Astrocyte of the hippocampus (primary cell): ENCODE data around the gene CFAP119.
"Not testable (repeated sequence)": the region's sequence is repeated elsewhere in the genome, so short reads cannot be mapped to it uniquely, and the experiment has no call there.

Source experiments
- DNase-seq: peaks from one replicate; pipeline ENCODE4 v3.0.0; 2011; ENCODE audit warnings: low read depth, low spot score

The CFAP119 gene

DNA sequence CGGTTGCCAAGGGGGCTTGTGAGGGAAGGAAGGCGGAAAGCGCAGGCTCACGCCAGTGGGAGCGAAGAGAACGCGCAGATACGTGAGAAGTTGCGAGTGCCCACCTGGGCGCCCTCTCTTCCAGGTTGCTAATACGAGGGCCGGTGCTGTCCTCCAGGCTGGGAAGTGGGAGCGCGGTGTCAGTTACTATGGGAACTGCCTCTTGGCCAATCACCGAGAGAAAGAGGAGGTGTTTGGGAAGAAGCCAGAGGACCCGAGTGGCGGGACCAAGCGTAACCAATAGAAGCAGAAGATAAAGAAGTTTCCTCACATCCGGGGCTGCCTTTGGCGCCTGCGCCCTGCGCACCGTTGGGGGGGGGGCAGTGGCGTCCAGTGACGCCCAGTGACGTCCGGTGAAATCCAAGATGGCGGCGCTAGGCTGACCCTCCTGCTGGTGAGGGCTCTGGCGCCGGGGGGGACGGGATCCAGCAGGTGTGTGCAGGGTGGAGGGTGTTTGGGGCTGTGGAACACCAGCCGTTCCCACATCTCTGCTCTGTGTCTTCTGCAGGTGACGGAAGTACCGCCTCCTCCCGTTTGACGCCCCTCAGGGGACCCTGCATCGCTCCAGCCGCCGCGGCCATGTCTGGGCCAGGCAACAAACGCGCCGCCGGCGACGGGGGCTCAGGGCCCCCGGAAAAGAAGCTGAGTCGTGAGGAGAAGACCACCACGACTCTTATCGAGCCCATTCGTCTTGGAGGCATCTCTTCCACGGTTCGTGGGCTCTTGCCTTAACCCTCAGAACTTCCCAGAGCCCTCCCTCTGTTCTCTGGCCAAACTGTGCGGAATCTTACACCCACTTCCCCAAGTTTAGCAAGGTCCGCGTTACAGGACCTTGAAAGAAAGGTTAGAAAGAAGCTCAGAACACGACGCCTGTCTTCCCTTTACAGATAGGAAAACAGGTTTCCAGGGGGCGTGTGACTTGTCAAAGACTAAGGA is at the start of gene CFAP119, which contains the start of gene RNF40:
TSS of gene CFAP119 (minus strand) at position 135 of the 975 bp plus-strand sequence. CDS start 314 bp downstream, outside the sequence.
TSS of gene RNF40 (plus strand) at position 395 of the 975 bp plus-strand sequence. CDS start at position 619, 224 bp downstream.
- peak; percentile 99 for DNase-seq

DNA sequence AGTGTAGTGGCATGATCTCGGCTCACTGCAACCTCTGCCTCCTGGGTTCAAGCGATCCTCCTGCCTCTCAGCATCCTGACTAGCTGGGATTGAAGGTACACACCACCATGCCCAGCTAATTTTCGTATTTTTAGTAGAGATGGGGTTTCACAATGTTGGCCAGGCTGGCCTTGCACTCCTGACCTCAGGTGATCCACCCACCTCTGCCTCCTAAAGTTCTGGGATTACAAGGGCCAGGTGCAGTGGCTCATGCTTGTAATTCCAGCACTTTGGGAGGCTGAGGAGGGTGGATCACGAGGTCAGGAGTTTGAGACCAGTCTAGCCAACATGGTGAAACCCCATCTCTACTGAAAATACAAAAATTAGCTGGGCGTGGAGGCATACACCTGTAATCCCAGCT is 47.8 kb upstream of the CFAP119 start:
- not testable (repeated sequence) for DNase-seq

DNA sequence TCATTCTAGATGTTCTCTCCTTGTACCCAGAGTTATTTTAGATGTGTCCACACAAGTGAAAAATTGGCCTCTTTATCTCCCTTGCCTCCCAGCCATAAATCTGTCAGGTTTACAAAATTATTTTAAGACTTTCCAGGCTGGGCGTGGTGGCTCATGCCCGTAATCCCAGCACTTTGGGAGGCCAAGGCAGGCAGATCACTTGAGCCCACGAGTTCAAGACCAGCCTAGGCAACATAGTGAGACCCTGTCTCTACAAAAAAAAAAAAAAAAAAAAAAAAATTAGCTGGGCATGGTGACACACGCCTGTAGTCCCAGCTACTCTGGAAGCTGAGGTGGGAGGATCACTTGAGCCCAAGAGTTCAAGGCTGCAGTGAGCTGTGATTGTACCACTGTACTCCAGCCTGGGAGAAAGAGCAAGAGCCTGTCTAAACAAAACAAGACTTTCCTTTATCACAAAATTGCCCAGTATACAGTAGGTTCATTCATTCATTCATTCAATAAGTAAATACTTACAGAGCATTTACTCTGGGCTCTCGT is 47.1 kb upstream of the CFAP119 start:
- DNase-seq = not testable (repeated sequence)

DNA sequence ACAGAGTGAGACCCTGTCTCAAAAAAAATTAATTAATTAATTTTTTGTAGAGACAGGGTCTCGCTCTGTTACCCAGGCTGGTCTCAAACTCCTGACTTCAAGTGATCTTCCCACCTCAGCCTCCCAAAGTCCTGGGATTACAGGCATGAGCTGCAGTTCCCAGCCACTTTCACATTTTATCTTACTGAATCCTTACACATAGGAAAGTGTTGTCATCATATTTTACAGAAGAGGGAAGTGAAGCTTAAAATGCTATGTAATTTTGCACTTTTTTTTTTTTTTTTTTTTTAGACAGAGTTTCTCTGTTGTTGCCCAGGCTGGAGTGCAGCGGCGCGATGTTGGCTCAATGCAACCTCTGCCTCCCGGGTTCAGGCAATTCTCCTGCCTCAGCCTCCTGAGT is 46.3 kb upstream of the CFAP119 start:
- DNase-seq = no peak

DNA sequence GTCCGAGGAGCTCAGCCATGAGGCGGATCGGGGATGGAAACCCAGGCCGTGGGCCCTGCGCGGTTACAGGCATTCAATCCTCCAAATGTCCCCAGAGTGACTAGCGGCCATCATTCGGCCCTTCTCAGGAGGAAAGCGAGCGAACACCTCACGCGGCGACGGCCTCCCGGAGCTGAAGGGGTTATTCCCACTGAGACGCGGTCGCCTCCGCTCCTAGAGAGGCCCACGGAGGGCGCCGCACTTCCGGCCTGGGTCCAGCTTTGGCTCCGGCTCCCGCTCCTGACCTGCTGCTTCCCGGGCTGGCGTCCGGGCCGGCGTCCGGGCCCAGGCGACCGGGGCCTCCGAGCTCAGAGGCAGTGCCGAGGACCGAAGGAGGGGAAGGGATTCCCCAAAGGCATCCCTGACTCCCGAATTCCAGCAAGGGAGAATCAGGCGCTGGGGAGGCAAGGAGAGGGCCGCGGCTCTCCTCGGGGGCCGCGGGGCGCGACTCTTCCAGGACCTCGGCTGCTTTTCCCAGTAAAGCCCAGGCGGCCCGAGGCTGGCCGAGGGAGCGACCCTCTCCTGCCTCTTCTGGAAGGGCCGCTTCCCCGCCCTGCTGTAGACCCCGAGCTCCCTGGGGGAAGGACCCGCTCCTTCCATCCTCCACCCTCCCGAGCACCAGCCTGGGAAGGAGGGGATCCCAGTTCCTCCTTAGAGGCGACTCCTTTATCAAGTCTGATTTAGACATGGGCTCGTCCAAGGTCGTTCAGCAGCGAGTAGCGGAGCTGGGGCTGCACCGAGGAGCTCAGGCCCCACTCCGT is 43.7 kb upstream of the CFAP119 start:
- peak; percentile 93 for DNase-seq

DNA sequence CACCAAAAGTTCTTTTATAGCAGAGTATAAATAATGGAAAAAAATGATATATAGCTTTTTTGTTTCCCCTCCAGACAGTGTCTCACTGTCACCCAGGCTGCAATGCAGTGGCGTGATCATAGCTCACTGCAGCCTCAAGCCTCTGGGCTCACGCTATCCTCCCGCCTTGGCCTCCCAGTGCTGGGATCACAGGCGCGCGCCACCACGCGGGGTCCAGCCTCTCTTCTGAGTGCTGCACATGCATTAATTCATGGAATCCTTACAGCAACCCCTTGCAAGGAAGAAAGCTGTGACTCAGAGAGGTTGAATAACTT is 43.2 kb upstream of the CFAP119 start:
- no peak for DNase-seq

DNA sequence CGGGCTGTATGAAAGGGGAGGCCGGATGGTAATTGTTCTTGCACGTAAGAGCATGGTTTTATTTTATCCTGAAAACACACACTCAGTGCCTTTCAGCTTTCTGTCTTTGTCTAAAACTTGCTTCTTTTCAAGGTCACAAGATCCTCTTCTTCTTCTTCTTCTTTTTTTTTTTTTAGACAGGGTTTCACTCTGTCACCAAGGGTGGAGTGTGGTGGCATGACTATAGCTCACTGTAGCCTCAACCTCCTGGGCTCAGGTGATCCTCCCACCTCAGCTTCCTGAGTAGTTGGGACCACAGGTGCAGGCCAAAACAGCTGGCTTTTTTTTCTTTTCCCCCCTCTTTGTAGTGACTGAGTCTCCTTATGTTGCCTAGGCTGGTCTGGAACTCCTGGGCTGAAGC is 41.1 kb upstream of the CFAP119 start:
- DNase-seq = no peak

DNA sequence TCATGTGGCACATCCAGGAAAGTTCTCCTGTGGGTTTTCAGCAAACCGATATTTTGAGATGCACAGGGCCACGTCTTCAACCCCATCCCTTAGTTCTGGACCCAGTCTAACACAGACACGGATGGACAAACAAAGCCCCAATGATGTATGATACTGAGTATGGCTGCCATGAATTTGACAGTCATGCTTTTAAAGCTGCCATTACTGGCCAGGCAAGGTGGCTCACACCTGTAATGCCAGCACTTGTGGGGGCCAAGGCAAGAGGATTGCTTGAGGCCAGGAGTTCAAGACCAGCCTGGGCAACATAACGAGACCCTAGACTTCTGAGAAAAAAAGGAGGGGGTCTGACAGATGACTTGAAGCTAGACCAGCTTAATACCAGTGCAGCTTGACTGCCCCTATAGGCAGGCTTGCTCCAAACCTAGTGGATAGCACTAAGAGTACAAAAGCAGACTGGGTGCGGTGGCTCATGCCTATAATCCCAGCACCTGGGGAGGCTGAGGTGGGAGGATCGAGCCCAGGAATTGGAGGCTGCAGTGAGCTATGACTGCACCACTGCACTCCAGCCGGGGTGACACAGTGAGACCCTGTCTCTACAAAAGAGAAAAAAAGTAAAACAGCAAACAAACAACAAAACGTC is 35.9 kb upstream of the CFAP119 start:
- no peak for DNase-seq

DNA sequence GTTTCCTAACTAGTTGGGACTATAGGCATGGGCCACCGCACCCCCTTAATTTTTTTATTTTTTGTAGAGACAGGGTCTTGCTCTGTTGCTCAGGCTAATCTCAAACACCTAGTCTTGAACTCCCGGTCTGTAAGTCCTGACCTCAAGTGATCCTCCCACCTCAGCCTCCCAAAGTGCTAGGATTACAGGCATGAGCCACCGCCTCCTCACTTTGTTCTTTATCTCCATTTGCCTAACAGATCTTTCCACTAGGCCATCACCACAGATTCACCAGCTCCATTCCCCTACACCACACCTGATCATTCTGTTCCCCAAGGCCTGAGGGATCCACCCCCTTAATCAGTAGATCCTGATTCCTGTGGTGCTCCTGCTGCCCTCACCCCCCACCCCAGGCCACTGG is 32.8 kb upstream of the CFAP119 start:
- DNase-seq = no peak

DNA sequence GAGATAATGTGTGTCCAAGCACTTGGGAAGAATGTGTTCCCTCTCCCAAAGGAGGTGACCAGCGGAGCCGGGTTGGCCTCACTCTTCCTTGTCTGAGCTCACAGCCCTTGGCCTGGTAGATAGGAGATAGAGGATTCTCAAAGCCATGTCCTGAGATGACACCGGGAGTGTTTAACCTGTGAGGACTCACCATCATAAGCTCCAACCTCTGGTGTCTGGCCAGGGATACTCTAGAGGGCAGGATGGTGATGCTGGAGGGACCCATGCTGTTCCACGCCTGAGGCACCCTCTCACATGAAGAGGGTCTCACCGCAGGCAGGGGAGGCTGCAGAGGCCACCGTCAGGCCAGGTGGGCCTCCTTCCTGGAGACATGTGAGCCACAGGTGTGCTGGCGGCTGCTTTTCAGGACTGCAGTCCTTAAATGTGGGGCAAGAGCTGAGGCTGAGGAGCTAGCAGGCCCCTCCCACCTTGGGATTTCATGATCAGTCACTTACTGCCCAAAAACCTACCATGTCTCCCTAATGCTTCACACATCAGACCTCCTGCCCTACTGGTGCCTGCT is 31.7 kb upstream of the CFAP119 start:
- no peak for DNase-seq

DNA sequence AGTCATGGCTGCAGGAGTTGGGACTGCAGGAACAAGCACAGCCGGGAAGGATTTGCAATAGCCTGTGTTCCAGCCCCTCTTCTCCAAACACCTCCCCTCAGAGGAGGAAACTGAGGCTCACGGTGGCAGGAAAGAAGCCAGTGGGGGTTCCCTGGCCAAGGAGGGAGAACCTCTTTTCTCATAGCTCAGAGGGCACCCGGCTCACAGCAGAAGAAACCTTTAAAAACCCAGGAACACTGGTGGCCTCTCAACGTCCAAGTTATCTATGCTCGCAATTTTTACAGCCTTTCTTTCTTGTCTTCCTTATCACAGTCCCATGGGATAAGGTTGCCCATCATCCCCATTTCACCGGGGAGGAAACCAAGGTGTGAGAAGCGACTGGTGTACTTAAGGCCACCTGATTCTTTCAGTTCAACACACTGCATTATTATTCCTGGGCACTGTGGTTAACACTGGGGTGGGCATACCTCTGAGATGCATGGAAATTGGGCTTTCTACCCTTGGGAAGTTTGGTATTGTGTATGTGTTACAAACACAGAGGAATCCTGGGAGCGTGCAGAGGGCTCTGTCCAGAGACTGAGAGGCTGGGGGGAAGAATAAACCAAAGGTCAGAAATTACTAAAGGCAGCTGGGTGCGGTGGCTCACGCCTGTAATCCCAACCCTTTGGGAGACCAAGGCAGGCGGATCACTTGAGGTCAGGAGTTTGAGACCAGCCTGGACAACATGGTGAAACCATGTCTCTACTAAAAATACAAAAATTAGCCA is 25.9 kb upstream of the CFAP119 start:
- no peak for DNase-seq

DNA sequence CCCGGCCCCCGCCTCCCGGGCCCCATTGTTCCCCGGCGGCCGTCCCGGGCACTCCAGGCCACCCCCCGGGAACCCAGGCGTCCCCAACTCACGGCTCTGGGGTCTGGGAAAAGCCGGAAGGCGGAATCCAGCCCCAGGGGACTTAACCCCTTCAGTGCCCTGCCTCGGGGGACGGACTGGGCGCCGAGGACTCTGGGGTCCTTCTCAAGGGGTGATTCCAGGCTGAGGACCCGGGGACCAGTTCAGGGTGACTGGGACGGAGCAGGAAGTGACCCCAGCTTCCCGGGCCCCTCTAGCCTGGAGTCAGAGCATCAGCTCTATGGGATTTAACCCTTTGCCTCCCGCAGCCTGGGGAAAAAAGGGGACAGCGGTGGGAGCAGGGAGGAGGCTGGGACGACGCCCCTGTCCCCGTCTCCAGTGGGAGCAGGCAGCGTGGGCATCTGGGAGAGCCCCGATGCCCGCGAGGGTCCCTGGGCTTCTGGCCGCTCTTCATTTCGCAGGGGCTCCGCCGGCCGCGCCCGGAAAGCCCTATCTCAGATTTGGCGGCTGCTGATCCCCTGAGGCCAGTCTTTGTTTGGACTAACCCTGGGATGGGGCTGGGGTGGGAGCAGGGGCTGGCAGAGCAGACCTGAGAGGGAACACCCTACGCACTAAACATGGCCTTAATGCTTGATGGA is 25.2 kb upstream of the CFAP119 start, which contains the start of gene ZNF629:
TSS of gene ZNF629 (minus strand) at position 270 of the 677 bp plus-strand sequence. CDS start 2,723 bp downstream, outside the sequence.
- DNase-seq = peak; percentile 86

DNA sequence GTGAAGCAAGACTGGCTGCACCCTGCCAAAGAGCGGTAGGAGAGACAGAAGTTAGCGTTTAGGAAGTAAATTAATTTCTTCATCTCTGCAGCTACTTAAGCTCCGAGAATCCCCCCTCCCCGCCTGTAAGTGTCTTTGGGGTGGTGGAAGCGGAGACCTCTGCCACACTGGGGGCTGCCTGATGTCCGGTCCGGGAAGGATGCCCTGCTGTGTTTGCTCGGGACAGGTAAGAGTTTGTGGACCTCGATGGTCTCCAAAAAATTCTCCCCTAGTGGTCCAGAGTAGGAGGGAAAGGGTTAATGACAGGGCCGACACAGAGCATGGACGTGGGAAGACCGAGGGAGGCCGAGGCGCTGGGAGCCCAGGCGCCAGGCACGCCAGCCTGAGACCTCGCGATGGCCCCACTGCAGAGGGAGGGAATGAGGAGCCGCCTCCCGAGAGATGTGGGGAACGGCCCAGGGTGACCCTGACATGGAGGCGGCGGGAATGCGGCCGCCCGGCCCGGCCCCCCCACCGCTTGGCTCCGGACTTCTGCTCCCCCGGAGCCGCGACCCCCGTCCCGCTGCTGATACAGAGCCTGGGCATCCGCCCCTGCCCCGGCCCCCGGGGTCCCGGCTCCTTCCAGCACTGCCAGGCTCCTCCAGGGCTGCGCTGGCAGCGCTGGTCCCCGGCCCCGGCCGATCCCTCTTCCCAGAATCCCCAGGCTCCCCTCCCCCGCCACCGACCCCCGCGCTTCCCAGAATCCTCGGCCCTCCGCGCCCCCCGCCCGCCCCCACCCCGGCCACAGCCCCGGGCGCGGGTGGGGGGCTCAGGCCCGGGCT is 24.5 kb upstream of the CFAP119 start:
- DNase-seq = peak; percentile 82

DNA sequence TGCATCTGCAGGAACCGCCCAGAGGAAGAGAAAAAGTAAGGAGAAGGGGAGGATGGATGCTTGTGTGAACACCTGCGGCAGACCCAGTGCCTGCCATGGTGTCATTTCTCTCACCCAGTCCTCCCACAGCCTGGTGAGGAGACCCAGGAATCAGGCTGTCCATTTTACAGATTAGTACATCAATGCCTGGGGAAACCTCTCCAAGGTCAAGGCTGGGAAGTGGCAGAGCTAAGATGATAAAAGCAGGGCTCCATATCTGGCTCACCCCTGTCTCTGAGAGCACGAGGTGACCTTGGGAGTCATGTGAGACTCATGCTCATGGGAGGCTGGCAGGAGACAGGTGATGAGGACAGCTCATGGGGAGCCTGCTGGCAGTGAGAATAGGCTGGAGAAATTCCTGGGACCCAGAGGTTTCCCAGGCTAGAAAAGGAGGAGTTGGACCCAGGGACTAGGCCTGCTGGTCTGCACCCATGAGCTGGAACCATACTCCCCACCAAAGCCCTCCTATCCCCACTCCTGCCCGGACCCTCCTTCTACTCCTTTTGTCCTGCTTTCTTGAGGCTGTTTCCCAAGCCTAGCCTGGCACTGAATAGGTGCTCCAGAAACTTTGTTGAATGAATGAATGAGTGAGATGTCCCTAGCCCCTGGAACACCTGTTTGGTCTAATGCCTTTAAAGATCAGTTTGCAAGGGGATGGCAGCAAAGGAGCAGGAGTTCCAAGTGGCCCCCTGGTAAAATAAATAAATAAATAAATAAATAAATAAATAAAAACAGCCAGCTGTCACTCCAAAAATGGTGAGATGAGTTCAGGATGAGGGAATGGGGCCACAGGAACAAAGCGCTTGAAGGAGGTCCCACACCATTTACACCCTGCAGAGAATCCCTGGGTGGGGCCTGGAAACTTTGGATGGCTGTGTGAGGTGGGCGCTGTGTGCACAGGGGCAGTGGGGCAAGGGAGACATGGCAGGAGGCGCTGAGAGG is 23.6 kb upstream of the CFAP119 start:
- no peak for DNase-seq

DNA sequence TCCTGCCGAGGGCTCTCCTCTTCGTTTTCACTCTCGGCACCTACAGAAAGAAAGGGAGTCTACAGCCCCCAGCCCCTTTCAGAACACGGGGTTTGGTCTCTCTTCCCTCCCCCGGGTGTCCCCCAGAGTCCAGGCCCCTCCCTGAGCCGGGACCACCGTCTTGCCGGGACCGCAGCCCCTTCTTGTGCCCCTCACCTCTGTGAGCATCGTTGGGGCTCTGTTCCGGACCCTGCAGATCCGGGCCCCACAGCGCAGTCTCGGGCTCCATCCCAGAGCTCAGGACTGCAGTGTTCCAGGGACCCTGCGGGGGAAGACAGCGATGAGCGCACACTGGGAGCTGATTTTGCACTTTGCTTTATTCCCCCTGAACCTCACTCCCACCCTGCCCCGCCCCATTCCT is 22.4 kb upstream of the CFAP119 start:
- DNase-seq = no peak

DNA sequence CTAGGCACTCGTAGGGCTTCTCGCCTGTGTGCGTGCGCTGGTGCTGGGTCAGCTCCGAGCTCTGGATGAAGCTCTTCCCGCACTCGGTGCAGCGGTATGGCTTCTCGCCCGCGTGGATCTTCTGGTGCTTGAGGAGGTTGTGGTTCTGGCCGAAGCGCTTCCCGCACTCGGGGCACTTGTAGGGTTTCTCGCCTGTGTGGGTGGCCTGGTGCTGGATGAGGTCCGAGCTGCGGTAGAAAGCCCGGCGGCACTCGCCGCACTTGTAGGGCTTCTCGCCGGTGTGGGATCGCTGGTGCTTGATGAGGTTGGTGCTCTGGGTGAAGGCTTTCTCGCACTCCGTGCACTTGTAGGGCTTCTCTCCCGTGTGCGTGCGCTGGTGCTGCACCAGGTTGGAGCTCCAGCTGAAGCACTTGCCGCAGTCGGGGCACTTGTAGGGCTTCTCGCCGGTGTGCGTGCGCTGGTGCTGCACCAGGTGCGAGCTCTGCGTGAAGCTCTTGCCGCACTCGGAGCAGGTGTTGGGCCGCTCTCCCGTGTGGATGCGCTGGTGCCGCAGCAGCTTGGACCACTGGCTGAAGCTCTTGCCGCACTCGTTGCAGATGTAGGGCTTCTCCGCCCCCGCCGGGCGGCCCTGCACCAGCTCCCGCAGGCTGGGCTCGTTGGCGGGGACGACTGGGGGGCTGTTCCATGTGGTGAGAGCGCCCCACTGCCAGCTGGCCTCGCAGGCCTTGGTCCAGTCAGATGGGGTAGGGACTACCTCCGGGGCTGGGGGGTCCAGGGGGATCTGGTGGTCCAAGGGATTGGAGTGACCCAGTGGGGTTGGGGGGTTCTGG is 21.6 kb upstream of the CFAP119 start:
- DNase-seq = no peak
